ENCODE measurements around the gene EVI5L.
A peak's percentile ranks its signal among the peaks of the same experiment; 100 is the strongest.

The EVI5L gene

DNA sequence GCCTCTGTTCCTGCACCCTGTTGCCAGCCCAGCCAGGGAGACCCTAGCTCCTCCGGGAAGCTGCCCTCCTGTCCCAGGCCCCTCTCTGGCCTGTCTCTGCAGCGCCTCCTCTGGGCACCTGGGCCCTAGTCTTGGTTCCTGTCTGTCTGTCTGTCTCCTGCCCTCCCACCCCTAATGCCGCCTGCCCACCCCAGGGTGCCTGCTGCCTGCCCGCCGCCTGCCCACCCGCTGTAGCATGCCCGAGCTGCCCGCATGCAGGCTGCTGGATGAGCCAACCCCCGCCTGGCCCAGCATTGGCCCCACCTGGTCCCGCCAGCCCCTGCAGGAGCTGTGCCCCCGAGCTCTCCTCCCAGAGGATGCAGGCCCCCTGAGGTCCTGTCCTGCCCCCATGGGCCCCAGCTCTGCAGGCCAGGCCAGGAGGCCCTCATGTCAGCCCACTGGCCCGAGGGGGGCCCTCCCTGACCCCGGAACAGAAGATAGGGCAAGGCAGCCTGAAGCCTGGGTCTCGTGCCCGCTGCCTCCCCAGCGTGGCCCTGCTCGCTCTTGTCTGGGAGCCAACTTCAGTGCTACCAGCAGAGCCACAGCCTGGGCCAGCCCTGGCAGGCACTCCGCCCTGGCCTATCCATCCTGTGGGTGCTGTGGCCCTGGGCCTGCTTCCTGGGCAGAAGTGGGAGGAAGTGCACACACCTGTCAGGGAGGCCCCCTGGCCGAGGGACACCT is 78.9 kb downstream of the EVI5L start:
- DNase-seq (ENCODE audit: low read depth), result no peak
- TF ChIP-seq, protein P1, sequence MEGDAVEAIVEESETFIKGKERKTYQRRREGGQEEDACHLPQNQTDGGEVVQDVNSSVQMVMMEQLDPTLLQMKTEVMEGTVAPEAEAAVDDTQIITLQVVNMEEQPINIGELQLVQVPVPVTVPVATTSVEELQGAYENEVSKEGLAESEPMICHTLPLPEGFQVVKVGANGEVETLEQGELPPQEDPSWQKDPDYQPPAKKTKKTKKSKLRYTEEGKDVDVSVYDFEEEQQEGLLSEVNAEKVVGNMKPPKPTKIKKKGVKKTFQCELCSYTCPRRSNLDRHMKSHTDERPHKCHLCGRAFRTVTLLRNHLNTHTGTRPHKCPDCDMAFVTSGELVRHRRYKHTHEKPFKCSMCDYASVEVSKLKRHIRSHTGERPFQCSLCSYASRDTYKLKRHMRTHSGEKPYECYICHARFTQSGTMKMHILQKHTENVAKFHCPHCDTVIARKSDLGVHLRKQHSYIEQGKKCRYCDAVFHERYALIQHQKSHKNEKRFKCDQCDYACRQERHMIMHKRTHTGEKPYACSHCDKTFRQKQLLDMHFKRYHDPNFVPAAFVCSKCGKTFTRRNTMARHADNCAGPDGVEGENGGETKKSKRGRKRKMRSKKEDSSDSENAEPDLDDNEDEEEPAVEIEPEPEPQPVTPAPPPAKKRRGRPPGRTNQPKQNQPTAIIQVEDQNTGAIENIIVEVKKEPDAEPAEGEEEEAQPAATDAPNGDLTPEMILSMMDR (conservative IDR thresholded peaks at IDR 0.05; ENCODE audit: low read depth, low read length), result peak; percentile 13
- H3K4me3 ChIP-seq (ENCODE audit: low read depth, low read length), result no peak overlapping the region

DNA sequence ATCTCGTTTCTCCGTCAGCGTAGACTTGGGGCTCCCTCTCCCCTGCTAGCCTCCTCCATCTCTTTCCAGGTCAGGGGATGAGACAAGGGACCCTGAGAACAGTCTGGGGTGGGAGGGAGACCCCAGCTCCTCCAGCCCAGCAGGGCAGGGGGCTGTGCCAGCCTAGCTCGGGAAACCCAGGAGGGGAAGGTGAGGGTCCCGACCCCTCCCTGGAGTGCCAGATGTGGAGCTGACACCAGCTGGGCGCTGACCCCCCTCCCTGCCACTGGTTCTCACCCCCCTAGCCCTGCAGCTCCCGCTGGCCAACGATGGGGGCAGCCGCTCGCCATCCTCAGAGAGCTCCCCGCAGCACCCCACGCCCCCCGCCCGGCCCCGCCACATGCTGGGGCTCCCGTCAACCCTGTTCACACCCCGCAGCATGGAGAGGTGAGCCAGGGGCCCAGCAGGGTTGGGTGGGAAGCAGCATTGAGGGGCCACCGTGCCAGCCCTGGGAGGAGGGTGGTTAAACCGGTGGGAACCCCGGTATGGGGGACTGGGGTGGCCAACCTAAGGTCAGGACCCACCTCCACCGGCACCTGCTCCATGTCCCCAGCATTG is 79.6 kb downstream of the EVI5L start:
- no peak for DNase-seq (ENCODE audit: low read depth)
- TF ChIP-seq, protein P1 (conservative IDR thresholded peaks at IDR 0.05; ENCODE audit: low read depth, low read length), result no peak
- no peak overlapping the region for H3K4me3 ChIP-seq (ENCODE audit: low read depth, low read length)

DNA sequence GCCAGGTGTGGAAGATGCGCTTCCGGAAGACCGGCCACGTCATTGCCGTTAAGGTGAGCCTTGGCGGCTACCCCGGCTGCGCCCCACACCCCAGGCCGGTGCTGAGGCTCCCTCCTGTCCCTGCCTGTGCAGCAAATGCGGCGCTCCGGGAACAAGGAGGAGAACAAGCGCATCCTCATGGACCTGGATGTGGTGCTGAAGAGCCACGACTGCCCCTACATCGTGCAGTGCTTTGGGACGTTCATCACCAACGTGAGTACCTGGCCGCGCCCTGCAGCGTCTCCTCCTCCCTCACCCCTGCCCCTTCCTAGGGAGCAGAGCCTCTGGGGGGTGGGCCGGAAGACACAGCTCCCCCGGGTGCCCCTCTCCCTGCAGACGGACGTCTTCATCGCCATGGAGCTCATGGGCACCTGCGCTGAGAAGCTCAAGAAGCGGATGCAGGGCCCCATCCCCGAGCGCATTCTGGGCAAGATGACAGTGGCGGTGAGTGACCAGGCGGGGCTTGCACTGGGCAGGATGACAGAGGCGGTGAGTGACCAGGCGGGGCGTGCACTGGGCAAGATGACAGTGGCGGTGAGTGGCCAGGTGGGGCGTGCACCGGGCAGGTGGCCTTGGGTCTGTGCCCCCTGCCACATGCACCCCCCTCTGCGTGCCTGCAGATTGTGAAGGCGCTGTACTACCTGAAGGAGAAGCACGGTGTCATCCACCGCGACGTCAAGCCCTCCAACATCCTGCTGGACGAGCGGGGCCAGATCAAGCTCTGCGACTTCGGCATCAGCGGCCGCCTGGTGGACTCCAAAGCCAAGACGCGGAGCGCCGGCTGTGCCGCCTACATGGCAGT is 80.5 kb downstream of the EVI5L start:
- no peak for DNase-seq (ENCODE audit: low read depth)
- TF ChIP-seq, protein P1 (conservative IDR thresholded peaks at IDR 0.05; ENCODE audit: low read depth, low read length), result no peak
- no peak overlapping the region for H3K4me3 ChIP-seq (ENCODE audit: low read depth, low read length)

DNA sequence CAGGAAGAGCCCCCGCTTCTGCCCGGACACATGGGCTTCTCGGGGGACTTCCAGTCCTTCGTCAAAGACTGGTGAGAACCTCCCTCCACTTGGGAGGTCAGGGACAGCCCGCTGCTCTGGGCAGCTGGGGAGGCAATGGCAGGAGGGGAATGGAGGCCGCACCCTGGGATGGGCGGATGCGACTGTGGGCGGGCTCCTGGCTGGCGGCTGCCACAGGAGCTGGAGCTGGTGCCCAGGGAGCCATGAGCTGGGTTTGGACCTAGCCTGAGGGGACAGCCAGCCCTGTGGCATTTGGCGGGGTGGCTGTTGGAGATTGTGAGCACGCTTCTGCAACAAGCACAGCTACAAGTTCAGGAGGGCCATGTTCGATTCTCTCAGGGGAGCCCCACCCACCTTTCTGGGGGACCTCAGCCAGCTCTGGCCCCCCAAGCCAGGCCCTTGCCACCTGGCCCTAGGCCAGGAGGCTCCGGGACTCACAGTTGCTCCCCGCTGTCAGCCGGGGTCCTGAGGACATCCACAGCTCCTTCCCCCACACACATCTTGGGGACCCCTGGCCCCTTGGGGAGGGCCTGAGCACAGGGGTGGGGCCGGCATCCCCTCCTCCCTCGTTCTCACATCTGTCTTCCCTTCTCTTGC is 81.6 kb downstream of the EVI5L start:
- no peak for DNase-seq (ENCODE audit: low read depth)
- no peak overlapping the region for H3K4me3 ChIP-seq (ENCODE audit: low read depth, low read length)
- TF ChIP-seq, protein P1 (conservative IDR thresholded peaks at IDR 0.05; ENCODE audit: low read depth, low read length), result no peak

DNA sequence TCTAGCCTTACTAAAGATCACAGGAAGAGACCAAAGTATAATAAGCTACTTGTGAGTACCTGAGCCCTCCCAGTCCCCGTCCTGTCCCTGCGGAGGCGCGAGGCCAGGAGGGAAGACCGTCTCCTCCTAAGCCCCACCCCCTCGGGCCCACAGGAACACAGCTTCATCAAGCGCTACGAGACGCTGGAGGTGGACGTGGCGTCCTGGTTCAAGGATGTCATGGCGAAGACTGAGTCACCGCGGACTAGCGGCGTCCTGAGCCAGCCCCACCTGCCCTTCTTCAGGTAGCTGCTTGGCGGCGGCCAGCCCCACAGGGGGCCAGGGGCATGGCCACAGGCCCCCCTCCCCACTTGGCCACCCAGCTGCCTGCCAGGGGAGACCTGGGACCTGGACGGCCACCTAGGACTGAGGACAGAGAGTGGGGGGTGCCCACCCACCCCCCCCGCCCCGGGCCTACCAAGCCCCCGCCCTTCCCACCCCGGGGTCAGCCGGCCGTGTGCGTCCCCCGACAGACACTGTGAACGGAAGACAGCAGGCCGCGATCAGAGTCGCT is 82.2 kb downstream of the EVI5L start:
- TF ChIP-seq, protein P1 (conservative IDR thresholded peaks at IDR 0.05; ENCODE audit: low read depth, low read length), result no peak
- no peak for DNase-seq (ENCODE audit: low read depth)
- no peak overlapping the region for H3K4me3 ChIP-seq (ENCODE audit: low read depth, low read length)

DNA sequence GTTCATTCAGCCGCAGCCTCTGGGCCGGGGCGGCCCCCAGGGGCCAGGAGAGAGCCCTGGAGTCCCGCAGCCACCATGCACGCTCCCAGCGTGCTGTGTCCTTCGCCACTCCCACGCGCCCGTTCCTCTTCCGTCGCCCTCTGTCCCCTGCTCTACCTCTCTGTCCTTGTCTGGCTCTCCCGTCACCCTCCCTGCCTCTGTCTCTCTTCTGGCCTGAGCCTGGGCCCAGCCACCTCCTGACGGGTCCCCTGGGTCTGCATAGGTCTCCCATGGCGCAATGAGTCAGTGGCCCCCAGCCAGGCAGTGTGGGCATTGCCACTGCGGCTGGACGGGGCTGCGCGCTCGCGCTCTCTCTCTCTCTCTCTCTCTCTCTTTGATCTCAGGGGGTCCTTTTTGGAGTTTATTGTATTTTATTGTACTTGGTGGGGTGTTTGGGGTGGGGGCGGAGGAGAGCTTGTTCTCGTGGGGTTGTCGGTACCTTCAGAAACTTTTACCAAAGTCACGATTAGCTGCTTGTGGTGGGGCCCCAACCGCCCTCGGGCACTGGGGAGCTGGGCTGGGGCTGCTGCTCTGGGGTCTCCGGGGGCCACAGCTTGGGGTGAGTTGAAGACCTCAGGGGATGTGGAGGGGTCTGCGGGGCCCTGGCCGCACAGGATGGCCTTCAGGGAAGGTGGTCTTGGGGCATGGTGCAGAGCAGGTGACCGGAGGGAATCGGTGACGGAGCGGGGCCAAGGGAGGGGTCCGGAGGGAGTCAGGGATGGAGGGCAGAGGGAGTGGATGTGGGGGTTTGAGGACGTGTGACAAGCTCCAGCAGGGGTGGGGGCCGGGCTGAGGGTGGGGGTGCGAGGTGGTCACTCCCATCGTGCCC is 82.9 kb downstream of the EVI5L start:
- TF ChIP-seq, protein P1 (conservative IDR thresholded peaks at IDR 0.05; ENCODE audit: low read depth, low read length), result no peak
- H3K4me3 ChIP-seq (ENCODE audit: low read depth, low read length), result no peak overlapping the region
- DNase-seq (ENCODE audit: low read depth), result no peak
